ENCODE results near the gene ADAMTSL4. TPM values are rescaled to one million over a fixed set of nuclear protein-coding genes. Genes with fewer than 3 reads are reported as not detected.
A peak's percentile ranks its signal among the peaks of the same experiment; 100 is the strongest.
"Not testable (repeated sequence)": the region's sequence is repeated elsewhere in the genome, so short reads cannot be mapped to it uniquely, and the experiment has no call there.

ADAMTSL4 gene
- total and polyA plus RNA-seq, 12 donors, result 1.7 to 34.4 (median 9.2) TPM

- Histone ChIP-seq H3K4me1 (replicated peaks in 1 of 2) (peaks cover 72 to 90% of the 10 kb centered on the region in 2 donors), H3K27me3 (no peaks in the 10 kb centered on the region), H3K36me3 (replicated peaks in 1 of 2) (no peaks in the 10 kb centered on the region), H3K4me3 (no peak overlapping the region), H3K9me3 (replicated peaks in 1 of 3) (no peaks in the 10 kb centered on the region), H3K27ac (peak overlapping the region; percentile 96 to 100 (median 100))
- peak in 5 of 7 donors; percentile 63 to 76 (median 67) for DNase-seq
- WGBS, 4 donors, result 36 to 42% (median 40%) methylated on average over 4 of the region's 4 CpGs
- TF ChIP-seq, protein P1, sequence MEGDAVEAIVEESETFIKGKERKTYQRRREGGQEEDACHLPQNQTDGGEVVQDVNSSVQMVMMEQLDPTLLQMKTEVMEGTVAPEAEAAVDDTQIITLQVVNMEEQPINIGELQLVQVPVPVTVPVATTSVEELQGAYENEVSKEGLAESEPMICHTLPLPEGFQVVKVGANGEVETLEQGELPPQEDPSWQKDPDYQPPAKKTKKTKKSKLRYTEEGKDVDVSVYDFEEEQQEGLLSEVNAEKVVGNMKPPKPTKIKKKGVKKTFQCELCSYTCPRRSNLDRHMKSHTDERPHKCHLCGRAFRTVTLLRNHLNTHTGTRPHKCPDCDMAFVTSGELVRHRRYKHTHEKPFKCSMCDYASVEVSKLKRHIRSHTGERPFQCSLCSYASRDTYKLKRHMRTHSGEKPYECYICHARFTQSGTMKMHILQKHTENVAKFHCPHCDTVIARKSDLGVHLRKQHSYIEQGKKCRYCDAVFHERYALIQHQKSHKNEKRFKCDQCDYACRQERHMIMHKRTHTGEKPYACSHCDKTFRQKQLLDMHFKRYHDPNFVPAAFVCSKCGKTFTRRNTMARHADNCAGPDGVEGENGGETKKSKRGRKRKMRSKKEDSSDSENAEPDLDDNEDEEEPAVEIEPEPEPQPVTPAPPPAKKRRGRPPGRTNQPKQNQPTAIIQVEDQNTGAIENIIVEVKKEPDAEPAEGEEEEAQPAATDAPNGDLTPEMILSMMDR (IDR thresholded peaks at IDR 0.05), result no peak
- TF ChIP-seq POLR2A (IDR thresholded peaks at IDR 0.05), result no peak
- intact Hi-C loops (cut with DNase I), result loop anchor here in 1 of 2 donors (5.0 kb wide), 1 partner anchor 59 kb away; no protein-coding TSS in a partner anchor
Observed at GRCh38 chr1:150563340-150564038, 14.3 kb downstream of the ADAMTSL4 start.

DNA sequence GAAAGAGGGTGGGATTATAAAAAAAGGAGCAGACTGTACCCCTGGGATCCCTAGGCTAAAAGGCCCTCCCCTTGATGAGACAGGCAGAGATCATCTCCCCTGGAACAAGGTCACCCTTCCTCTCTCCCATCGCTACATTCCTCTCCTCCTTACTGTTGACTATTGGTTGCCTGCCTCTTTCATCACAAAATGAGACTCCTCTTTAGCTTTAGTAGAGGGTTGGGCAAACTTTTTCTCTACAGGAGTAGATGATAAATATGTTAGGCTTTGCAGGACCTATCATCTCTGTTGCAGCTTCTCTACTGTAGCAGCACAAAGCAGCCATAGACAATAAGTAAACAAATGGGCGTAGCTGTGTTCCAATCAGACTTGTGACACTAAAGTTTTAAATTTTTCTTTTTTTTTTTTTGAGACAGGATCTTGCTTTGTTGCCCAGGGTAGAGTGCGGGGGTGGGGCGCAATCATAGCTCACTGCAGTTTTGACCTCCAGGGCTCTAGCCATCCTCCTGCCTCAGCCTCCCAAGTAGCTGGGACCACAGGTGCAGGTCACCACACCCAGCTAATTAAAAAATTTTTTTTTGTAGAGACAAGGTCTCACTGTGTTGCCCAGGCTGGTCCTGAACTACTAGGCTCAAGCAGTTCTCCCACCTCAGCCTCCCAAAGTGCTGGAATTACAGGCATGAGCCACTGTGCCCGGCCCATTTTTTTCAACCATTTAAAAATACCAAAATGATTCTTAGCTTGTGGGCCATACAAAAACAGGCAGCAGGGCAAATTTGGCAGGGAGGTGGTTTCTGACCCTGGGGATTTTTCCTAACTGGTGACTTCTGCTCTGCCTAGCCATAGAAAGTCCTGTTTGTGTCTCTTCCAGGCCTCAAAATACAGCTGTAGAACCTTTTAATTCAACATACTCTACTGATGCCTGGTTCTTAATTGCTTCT lies 15.1 kb downstream of the ADAMTSL4 start:
- peak overlapping the region; percentile 17 to 100 (median 99) for H3K27ac ChIP-seq
- peak in 2 of 7 donors; percentile 49 to 63 for DNase-seq
- H3K4me3 ChIP-seq, result no peak overlapping the region
- intact Hi-C loops (cut with DNase I), result loop anchor here in 1 of 2 donors (5.0 kb wide), 1 partner anchor 58 kb away; no protein-coding TSS in a partner anchor
- H3K36me3 ChIP-seq (replicated peaks in 1 of 2), result no peaks in the 10 kb centered on the region
- no peaks in the 10 kb centered on the region for H3K9me3 ChIP-seq (replicated peaks in 1 of 3)
- no peaks in the 10 kb centered on the region for H3K27me3 ChIP-seq
- TF ChIP-seq POLR2A (IDR thresholded peaks at IDR 0.05), result no peak
- TF ChIP-seq, protein P1 (IDR thresholded peaks at IDR 0.05), result no peak
- H3K4me1 ChIP-seq (replicated peaks in 1 of 2), result peaks cover 74 to 93% of the 10 kb centered on the region in 2 donors
- WGBS, 4 donors, result 71 to 77% (median 73%) methylated on average over 5 of the region's 5 CpGs

- H3K9me3 ChIP-seq (replicated peaks in 1 of 3); intact Hi-C loops (cut with DNase I); H3K4me3 ChIP-seq; H3K27me3 ChIP-seq; H3K36me3 ChIP-seq (replicated peaks in 1 of 2): not testable (repeated sequence)
- DNase-seq, result peak in 1 of 7 donors; percentile 14
- 83 to 88% (median 87%) methylated on average over 14 of the region's 14 CpGs for WGBS, 4 donors
- Histone ChIP-seq H3K27ac (peak overlapping the region in 3 of 5 donors; percentile 89 to 100 (median 96)), H3K4me1 (replicated peaks in 1 of 2) (peaks cover 63 to 93% of the 10 kb centered on the region in 2 donors)
Observed at GRCh38 chr1:150565240-150565991, 16.2 kb downstream of the ADAMTSL4 start.

GRCh38 chr1:150566589-150567340 lies 17.6 kb downstream of the ADAMTSL4 start:
- DNase-seq, result peak in 1 of 7 donors; percentile 15
- 84 to 88% (median 88%) methylated on average over 11 to 12 of the region's 12 CpGs for WGBS, 4 donors
- H3K27me3 ChIP-seq, result no peaks in the 10 kb centered on the region
- H3K27ac ChIP-seq, result peak overlapping the region in 4 of 5 donors; percentile 59 to 100 (median 80)
- peaks cover 64 to 100% of the 10 kb centered on the region in 2 donors for H3K4me1 ChIP-seq (replicated peaks in 1 of 2)
- peaks cover 0 to 16% of the 10 kb centered on the region in 2 donors for H3K36me3 ChIP-seq (replicated peaks in 1 of 2)
- H3K4me3 ChIP-seq, result no peak overlapping the region
- TF ChIP-seq POLR2A (IDR thresholded peaks at IDR 0.05), result no peak
- TF ChIP-seq, protein P1 (IDR thresholded peaks at IDR 0.05), result no peak
- intact Hi-C loops (cut with DNase I), result no loop called here
- no peaks in the 10 kb centered on the region for H3K9me3 ChIP-seq (replicated peaks in 1 of 3)
